C4-2B (cell line): ENCODE measurements around the gene PITX2.

Source experiments
- ZFX ChIP-seq: fragments of 450-650 bp; IDR thresholded peaks from 2 replicates; pipeline ENCODE4 v1.6.1; 2017
- TF ChIP-seq, protein P1 (sequence below): fragments of 450-650 bp; conservative IDR thresholded peaks from 2 replicates; pipeline ENCODE4 v1.5.1; 2017; ENCODE audit warnings: mild to moderate bottlenecking

- TF ChIP-seq, protein P1, sequence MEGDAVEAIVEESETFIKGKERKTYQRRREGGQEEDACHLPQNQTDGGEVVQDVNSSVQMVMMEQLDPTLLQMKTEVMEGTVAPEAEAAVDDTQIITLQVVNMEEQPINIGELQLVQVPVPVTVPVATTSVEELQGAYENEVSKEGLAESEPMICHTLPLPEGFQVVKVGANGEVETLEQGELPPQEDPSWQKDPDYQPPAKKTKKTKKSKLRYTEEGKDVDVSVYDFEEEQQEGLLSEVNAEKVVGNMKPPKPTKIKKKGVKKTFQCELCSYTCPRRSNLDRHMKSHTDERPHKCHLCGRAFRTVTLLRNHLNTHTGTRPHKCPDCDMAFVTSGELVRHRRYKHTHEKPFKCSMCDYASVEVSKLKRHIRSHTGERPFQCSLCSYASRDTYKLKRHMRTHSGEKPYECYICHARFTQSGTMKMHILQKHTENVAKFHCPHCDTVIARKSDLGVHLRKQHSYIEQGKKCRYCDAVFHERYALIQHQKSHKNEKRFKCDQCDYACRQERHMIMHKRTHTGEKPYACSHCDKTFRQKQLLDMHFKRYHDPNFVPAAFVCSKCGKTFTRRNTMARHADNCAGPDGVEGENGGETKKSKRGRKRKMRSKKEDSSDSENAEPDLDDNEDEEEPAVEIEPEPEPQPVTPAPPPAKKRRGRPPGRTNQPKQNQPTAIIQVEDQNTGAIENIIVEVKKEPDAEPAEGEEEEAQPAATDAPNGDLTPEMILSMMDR: no peak
- no peak for TF ChIP-seq ZFX
Observed at GRCh38 chr4:110653321-110654253, 30.7 kb upstream of the PITX2 start.
